ENCODE data around the gene PRDX6.
A peak's percentile ranks its signal among the peaks of the same experiment; 100 is the strongest.
"Not testable (repeated sequence)": the region's sequence is repeated elsewhere in the genome, so short reads cannot be mapped to it uniquely, and the experiment has no call there.

PRDX6 gene

GRCh38 chr1:173469656-173470055 lies 7.5 kb upstream of the PRDX6 start:
- no peak for DNase-seq

GRCh38 chr1:173470608-173471007 lies 6.5 kb upstream of the PRDX6 start:
- DNase-seq = no peak

GRCh38 chr1:173473599-173474011 lies 3.5 kb upstream of the PRDX6 start:
- no peak for DNase-seq

- DNase-seq = no peak
Observed at GRCh38 chr1:173474097-173474779, 2.9 kb upstream of the PRDX6 start.

- not testable (repeated sequence) for DNase-seq
Observed at GRCh38 chr1:173474780-173475421, 2.2 kb upstream of the PRDX6 start.

GRCh38 chr1:173475564-173476196 lies 1.5 kb upstream of the PRDX6 start:
- DNase-seq = peak; percentile 20

GRCh38 chr1:173476197-173476664 lies 904 bp upstream of the PRDX6 start:
- no peak for DNase-seq

GRCh38 chr1:173476665-173477285 lies 360 bp upstream of the PRDX6 start:
- peak; percentile 96 for DNase-seq

GRCh38 chr1:173478094-173478674 lies 1.0 kb downstream of the PRDX6 start:
- peak; percentile 37 for DNase-seq

- DNase-seq = no peak
Observed at GRCh38 chr1:173479649-173480048, 2.5 kb downstream of the PRDX6 start.

- no peak for DNase-seq
Observed at GRCh38 chr1:173481195-173481772, 4.1 kb downstream of the PRDX6 start.

GRCh38 chr1:173482683-173483082 lies 5.5 kb downstream of the PRDX6 start:
- DNase-seq = no peak

- no peak for DNase-seq
Observed at GRCh38 chr1:173484276-173484675, 7.1 kb downstream of the PRDX6 start.

- no peak for DNase-seq
Observed at GRCh38 chr1:173485401-173485800, 8.3 kb downstream of the PRDX6 start.

GRCh38 chr1:173488001-173488400 lies 10.9 kb downstream of the PRDX6 start:
- no peak for DNase-seq

- no peak for DNase-seq
Observed at GRCh38 chr1:173489149-173489600, 12.0 kb downstream of the PRDX6 start.

GRCh38 chr1:173489929-173490328 lies 12.8 kb downstream of the PRDX6 start:
- DNase-seq = no peak

GRCh38 chr1:173491508-173491907 lies 14.4 kb downstream of the PRDX6 start:
- no peak for DNase-seq

- not testable (repeated sequence) for DNase-seq
Observed at GRCh38 chr1:173493125-173493524, 16.0 kb downstream of the PRDX6 start.

GRCh38 chr1:173495609-173496267 lies 18.6 kb downstream of the PRDX6 start:
- no peak for DNase-seq

GRCh38 chr1:173496757-173497320 lies 19.7 kb downstream of the PRDX6 start:
- no peak for DNase-seq

- no peak for DNase-seq
Observed at GRCh38 chr1:173499729-173500128, 22.6 kb downstream of the PRDX6 start.
